DOHH2 (cell line): ENCODE measurements around the gene FOXI1.

Source experiments
- H3F3A ChIP-seq: fragments of 200-600 bp; sonication (generic), shearing (Covaris generic); 2 replicates; pipeline ENCODE4 v1.6.0; 2016; ENCODE audit warnings: antibody characterized with exemption, mild to moderate bottlenecking; ENCODE audit not compliant: control insufficient read depth, insufficient read depth
- H3K27ac ChIP-seq: fragments of 200-600 bp; sonication (generic); 2 replicates; pipeline ENCODE4 v1.5.1; 2014; ENCODE audit warnings: low read depth, mild to moderate bottlenecking, low read length, moderate library complexity
- H3K27me3 ChIP-seq: fragments of 200-600 bp; sonication (generic); 2 replicates; pipeline ENCODE4 v1.6.1; 2014; ENCODE audit warnings: mild to moderate bottlenecking, low read length, mixed read lengths; ENCODE audit not compliant: control insufficient read depth
- H3K36me3 ChIP-seq: fragments of 200-600 bp; sonication (generic); 2 replicates; pipeline ENCODE4 v1.6.1; 2014; ENCODE audit warnings: mild to moderate bottlenecking, low read length, moderate library complexity, mixed read lengths; ENCODE audit not compliant: control insufficient read depth
- H3K4me1 ChIP-seq: fragments of 200-600 bp; sonication (generic); 2 replicates; pipeline ENCODE4 v1.6.1; 2014; ENCODE audit warnings: mild to moderate bottlenecking, low read length, mixed read lengths; ENCODE audit not compliant: control insufficient read depth
- H3K4me2 ChIP-seq: fragments of 200-600 bp; sonication (generic); 2 replicates; pipeline ENCODE4 v1.6.0; 2014; ENCODE audit warnings: mild to moderate bottlenecking, low read length, moderate library complexity
- H3K4me3 ChIP-seq: fragments of 200-600 bp; sonication (generic); 2 replicates; pipeline ENCODE4 v1.5.1; 2014; ENCODE audit warnings: mild to moderate bottlenecking, low read length, mixed read lengths
- H3K79me2 ChIP-seq: fragments of 200-600 bp; sonication (generic); 2 replicates; pipeline ENCODE4 v1.6.1; 2014; ENCODE audit warnings: mild to moderate bottlenecking, low read length, mixed read lengths; ENCODE audit not compliant: control insufficient read depth
- H3K9me2 ChIP-seq: fragments of 200-600 bp; sonication (generic); replicated peaks from 2 replicates; pipeline ENCODE4 v1.6.1; 2014; ENCODE audit warnings: mild to moderate bottlenecking, low read length, mixed read lengths; ENCODE audit not compliant: control insufficient read depth
- H3K9me3 ChIP-seq: fragments of 200-600 bp; sonication (generic); 2 replicates; pipeline ENCODE4 v1.6.1; 2014; ENCODE audit warnings: antibody characterized with exemption, low read length, mixed read lengths; ENCODE audit not compliant: control insufficient read depth, insufficient read depth
- H4K20me1 ChIP-seq: fragments of 200-600 bp; sonication (generic); 2 replicates; pipeline ENCODE4 v1.6.0; 2014; ENCODE audit warnings: low read depth, mild to moderate bottlenecking, antibody characterized with exemption, low read length, moderate library complexity; ENCODE audit not compliant: control insufficient read depth, insufficient read depth
- EZH2phosphoT487 ChIP-seq: fragments of 200-600 bp; sonication (generic); IDR thresholded peaks from 2 replicates; pipeline ENCODE4 v1.6.1; 2017; ENCODE audit warnings: borderline replicate concordance, mild to moderate bottlenecking, antibody characterized with exemption, low read length, moderate library complexity, mixed read lengths
- TF ChIP-seq, protein P1 (sequence below): fragments of 200-600 bp; sonication (generic); IDR thresholded peaks from one replicate; pipeline ENCODE4 v1.5.1; 2014; ENCODE audit warnings: antibody characterized with exemption, mild to moderate bottlenecking, low read depth, low read length; ENCODE audit not compliant: poor library complexity, severe bottlenecking

FOXI1 gene

DNA sequence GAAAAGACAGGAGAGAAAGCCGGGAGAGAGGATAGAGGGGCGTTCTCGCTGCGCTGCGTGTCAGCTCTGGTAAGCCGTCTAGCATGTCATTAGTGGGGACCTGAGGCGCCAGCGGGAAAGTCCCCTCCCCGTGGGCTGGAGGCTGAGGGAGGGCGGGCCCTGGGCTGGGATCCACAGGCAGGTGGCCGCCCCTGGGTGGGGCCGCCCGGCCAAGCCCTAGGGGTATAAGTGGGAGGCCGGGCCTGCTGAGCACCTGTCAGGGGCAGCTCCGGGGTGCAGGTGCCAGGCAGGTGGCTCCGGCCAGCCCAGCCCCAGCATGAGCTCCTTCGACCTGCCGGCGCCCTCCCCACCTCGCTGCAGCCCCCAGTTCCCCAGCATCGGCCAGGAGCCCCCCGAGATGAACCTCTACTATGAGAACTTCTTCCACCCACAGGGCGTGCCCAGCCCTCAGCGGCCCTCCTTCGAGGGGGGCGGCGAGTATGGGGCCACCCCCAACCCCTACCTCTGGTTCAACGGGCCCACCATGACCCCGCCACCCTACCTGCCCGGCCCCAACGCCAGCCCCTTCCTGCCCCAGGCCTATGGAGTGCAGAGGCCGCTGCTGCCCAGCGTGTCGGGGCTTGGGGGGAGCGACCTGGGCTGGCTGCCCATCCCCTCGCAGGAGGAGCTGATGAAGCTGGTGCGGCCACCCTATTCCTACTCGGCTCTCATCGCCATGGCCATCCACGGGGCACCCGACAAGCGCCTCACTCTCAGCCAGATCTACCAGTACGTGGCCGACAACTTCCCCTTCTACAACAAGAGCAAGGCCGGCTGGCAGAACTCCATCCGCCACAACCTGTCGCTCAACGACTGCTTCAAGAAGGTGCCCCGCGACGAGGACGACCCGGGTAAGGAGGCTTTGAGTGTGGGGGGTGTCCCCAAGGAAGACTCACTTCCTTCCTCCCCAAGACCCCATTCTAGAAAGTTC is at the start of gene FOXI1:
Gene FOXI1 (plus strand): TSS at position 256 of the 970 bp plus-strand sequence. CDS start 61 bp downstream, at position 317.
- no peaks in the 10 kb centered on the region for H3K9me2 ChIP-seq
- no peaks in the 10 kb centered on the region for H3K36me3 ChIP-seq
- H3K4me1 ChIP-seq, result no peaks in the 10 kb centered on the region
- H4K20me1 ChIP-seq, result no peaks in the 10 kb centered on the region
- H3K79me2 ChIP-seq, result no peaks in the 10 kb centered on the region
- no peaks in the 10 kb centered on the region for H3K27me3 ChIP-seq
- no peaks in the 10 kb centered on the region for H3F3A ChIP-seq
- no peak within 1 kb of the TSS for H3K27ac ChIP-seq
- TF ChIP-seq EZH2phosphoT487, result no peak
- TF ChIP-seq, protein P1, sequence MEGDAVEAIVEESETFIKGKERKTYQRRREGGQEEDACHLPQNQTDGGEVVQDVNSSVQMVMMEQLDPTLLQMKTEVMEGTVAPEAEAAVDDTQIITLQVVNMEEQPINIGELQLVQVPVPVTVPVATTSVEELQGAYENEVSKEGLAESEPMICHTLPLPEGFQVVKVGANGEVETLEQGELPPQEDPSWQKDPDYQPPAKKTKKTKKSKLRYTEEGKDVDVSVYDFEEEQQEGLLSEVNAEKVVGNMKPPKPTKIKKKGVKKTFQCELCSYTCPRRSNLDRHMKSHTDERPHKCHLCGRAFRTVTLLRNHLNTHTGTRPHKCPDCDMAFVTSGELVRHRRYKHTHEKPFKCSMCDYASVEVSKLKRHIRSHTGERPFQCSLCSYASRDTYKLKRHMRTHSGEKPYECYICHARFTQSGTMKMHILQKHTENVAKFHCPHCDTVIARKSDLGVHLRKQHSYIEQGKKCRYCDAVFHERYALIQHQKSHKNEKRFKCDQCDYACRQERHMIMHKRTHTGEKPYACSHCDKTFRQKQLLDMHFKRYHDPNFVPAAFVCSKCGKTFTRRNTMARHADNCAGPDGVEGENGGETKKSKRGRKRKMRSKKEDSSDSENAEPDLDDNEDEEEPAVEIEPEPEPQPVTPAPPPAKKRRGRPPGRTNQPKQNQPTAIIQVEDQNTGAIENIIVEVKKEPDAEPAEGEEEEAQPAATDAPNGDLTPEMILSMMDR, result no peak
- H3K9me3 ChIP-seq, result no peaks in the 10 kb centered on the region
- H3K4me2 ChIP-seq, result no peak within 1 kb of the TSS
- no peak within 1 kb of the TSS for H3K4me3 ChIP-seq

DNA sequence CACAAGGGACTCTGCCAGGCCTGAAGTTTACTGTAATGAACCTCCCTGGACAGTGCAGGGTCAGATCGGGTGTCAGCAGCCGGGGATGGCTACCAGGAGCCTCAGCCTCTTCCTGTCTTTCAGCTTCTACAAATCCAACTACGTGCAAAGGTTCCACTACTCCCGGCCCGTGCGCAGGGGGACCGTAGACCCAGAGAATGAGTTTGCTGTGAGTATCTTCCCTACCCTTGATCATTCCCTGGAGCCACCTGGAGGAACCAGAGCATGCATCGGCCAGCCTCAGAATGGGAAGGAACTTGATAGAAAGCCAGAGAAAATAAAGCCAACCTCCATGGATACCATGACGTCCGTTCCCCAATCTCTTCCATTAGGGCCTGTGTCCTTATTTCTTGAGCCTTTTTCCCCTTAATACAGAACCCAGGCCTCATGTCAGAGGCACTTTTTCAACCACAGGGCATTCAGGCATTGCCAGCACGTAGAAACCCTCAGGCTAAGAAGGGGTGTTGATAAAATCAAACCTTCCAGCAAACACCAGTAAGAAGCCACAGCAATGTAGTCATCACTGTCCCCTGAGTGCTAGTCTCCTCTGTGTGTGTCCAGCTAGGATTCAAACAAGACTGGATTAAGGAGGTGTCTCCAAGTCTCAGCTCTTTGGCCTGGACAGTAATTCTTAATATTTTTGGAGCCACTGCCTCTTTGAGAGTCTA is 49.0 kb upstream of the FOXI1 start:
- H3K27me3 ChIP-seq, result no peaks in the 10 kb centered on the region
- H3K27ac ChIP-seq, result no peak overlapping the region
- TF ChIP-seq EZH2phosphoT487, result no peak
- TF ChIP-seq, protein P1, result no peak
- H3K9me3 ChIP-seq, result no peaks in the 10 kb centered on the region
- no peaks in the 10 kb centered on the region for H3K4me1 ChIP-seq
- H3K79me2 ChIP-seq, result no peaks in the 10 kb centered on the region
- no peak overlapping the region for H3K4me3 ChIP-seq
- H3K4me2 ChIP-seq, result no peak overlapping the region
- H3K9me2 ChIP-seq, result no peaks in the 10 kb centered on the region
- H4K20me1 ChIP-seq, result no peaks in the 10 kb centered on the region
- no peaks in the 10 kb centered on the region for H3F3A ChIP-seq
- peaks cover 46% of the 10 kb centered on the region for H3K36me3 ChIP-seq

GRCh38 chr5:170057311-170057710 is 48.4 kb upstream of the FOXI1 start:
- Histone ChIP-seq H3K9me2 (no peaks in the 10 kb centered on the region), H3K36me3 (peaks cover 40% of the 10 kb centered on the region), H3K4me1 (no peaks in the 10 kb centered on the region), H3K27me3 (no peaks in the 10 kb centered on the region), H3F3A (no peaks in the 10 kb centered on the region), H3K9me3 (no peaks in the 10 kb centered on the region), H3K79me2 (no peaks in the 10 kb centered on the region), H3K27ac (no peak overlapping the region), H4K20me1 (no peaks in the 10 kb centered on the region), H3K4me3 (no peak overlapping the region), H3K4me2 (no peak overlapping the region)
- TF ChIP-seq, protein P1, result no peak
- TF ChIP-seq EZH2phosphoT487, result no peak
